DOHH2 (cell line): Measurements from ENCODE around the gene MRPL36.
"Not testable (repeated sequence)": the region's sequence is repeated elsewhere in the genome, so short reads cannot be mapped to it uniquely, and the experiment has no call there.

ENCODE experiments used
- H3F3A ChIP-seq: fragments of 200-600 bp; sonication (generic), shearing (Covaris generic); 2 replicates; pipeline ENCODE4 v1.6.0; 2016; ENCODE audit warnings: antibody characterized with exemption, mild to moderate bottlenecking; ENCODE audit not compliant: control insufficient read depth, insufficient read depth
- H3K27ac ChIP-seq: fragments of 200-600 bp; sonication (generic); 2 replicates; pipeline ENCODE4 v1.5.1; 2014; ENCODE audit warnings: low read depth, mild to moderate bottlenecking, low read length, moderate library complexity
- H3K27me3 ChIP-seq: fragments of 200-600 bp; sonication (generic); 2 replicates; pipeline ENCODE4 v1.6.1; 2014; ENCODE audit warnings: mild to moderate bottlenecking, low read length, mixed read lengths; ENCODE audit not compliant: control insufficient read depth
- H3K36me3 ChIP-seq: fragments of 200-600 bp; sonication (generic); 2 replicates; pipeline ENCODE4 v1.6.1; 2014; ENCODE audit warnings: mild to moderate bottlenecking, low read length, moderate library complexity, mixed read lengths; ENCODE audit not compliant: control insufficient read depth
- H3K4me1 ChIP-seq: fragments of 200-600 bp; sonication (generic); 2 replicates; pipeline ENCODE4 v1.6.1; 2014; ENCODE audit warnings: mild to moderate bottlenecking, low read length, mixed read lengths; ENCODE audit not compliant: control insufficient read depth
- H3K4me2 ChIP-seq: fragments of 200-600 bp; sonication (generic); 2 replicates; pipeline ENCODE4 v1.6.0; 2014; ENCODE audit warnings: mild to moderate bottlenecking, low read length, moderate library complexity
- H3K4me3 ChIP-seq: fragments of 200-600 bp; sonication (generic); 2 replicates; pipeline ENCODE4 v1.5.1; 2014; ENCODE audit warnings: mild to moderate bottlenecking, low read length, mixed read lengths
- H3K79me2 ChIP-seq: fragments of 200-600 bp; sonication (generic); 2 replicates; pipeline ENCODE4 v1.6.1; 2014; ENCODE audit warnings: mild to moderate bottlenecking, low read length, mixed read lengths; ENCODE audit not compliant: control insufficient read depth
- H3K9me2 ChIP-seq: fragments of 200-600 bp; sonication (generic); replicated peaks from 2 replicates; pipeline ENCODE4 v1.6.1; 2014; ENCODE audit warnings: mild to moderate bottlenecking, low read length, mixed read lengths; ENCODE audit not compliant: control insufficient read depth
- H3K9me3 ChIP-seq: fragments of 200-600 bp; sonication (generic); 2 replicates; pipeline ENCODE4 v1.6.1; 2014; ENCODE audit warnings: antibody characterized with exemption, low read length, mixed read lengths; ENCODE audit not compliant: control insufficient read depth, insufficient read depth
- H4K20me1 ChIP-seq: fragments of 200-600 bp; sonication (generic); 2 replicates; pipeline ENCODE4 v1.6.0; 2014; ENCODE audit warnings: low read depth, mild to moderate bottlenecking, antibody characterized with exemption, low read length, moderate library complexity; ENCODE audit not compliant: control insufficient read depth, insufficient read depth
- CTCF ChIP-seq: fragments of 200-600 bp; sonication (generic); IDR thresholded peaks from one replicate; pipeline ENCODE4 v1.5.1; 2014; ENCODE audit warnings: antibody characterized with exemption, mild to moderate bottlenecking, low read depth, low read length; ENCODE audit not compliant: poor library complexity, severe bottlenecking
- EZH2phosphoT487 ChIP-seq: fragments of 200-600 bp; sonication (generic); IDR thresholded peaks from 2 replicates; pipeline ENCODE4 v1.6.1; 2017; ENCODE audit warnings: borderline replicate concordance, mild to moderate bottlenecking, antibody characterized with exemption, low read length, moderate library complexity, mixed read lengths

The MRPL36 gene

GRCh38 chr5:1846583-1846982, 46.9 kb upstream of the MRPL36 start:
- no peaks in the 10 kb centered on the region for H3K9me2 ChIP-seq
- H3K9me3 ChIP-seq = no peaks in the 10 kb centered on the region
- TF ChIP-seq EZH2phosphoT487 = no peak
- TF ChIP-seq CTCF = no peak
- H4K20me1 ChIP-seq = peaks cover 4% of the 10 kb centered on the region; the same call in 1 of the 2 replicates
- H3F3A ChIP-seq = no peaks in the 10 kb centered on the region
- H3K4me2 ChIP-seq = no peak overlapping the region
- no peaks in the 10 kb centered on the region for H3K36me3 ChIP-seq
- no peaks in the 10 kb centered on the region for H3K79me2 ChIP-seq
- no peak overlapping the region for H3K4me3 ChIP-seq
- H3K4me1 ChIP-seq = no peaks in the 10 kb centered on the region
- H3K27ac ChIP-seq = no peak overlapping the region
- no peaks in the 10 kb centered on the region for H3K27me3 ChIP-seq

GRCh38 chr5:1845696-1846095, 46.1 kb upstream of the MRPL36 start:
- no peaks in the 10 kb centered on the region for H3K9me2 ChIP-seq
- H3K4me1 ChIP-seq = no peaks in the 10 kb centered on the region
- no peaks in the 10 kb centered on the region for H3K27me3 ChIP-seq
- no peak overlapping the region for H3K4me3 ChIP-seq
- no peaks in the 10 kb centered on the region for H3K36me3 ChIP-seq
- peaks cover 4% of the 10 kb centered on the region; the same call in 1 of the 2 replicates for H4K20me1 ChIP-seq
- TF ChIP-seq CTCF (no peak), EZH2phosphoT487 (no peak)
- no peaks in the 10 kb centered on the region for H3F3A ChIP-seq
- H3K4me2 ChIP-seq = no peak overlapping the region
- no peaks in the 10 kb centered on the region for H3K9me3 ChIP-seq
- no peaks in the 10 kb centered on the region for H3K79me2 ChIP-seq
- H3K27ac ChIP-seq = no peak overlapping the region

- Histone ChIP-seq H3K27ac (no peak overlapping the region), H4K20me1 (peaks cover 4% of the 10 kb centered on the region; the same call in 1 of the 2 replicates), H3F3A (no peaks in the 10 kb centered on the region), H3K9me3 (no peaks in the 10 kb centered on the region), H3K4me1 (no peaks in the 10 kb centered on the region), H3K4me2 (no peak overlapping the region), H3K9me2 (no peaks in the 10 kb centered on the region), H3K4me3 (no peak overlapping the region), H3K27me3 (no peaks in the 10 kb centered on the region), H3K79me2 (no peaks in the 10 kb centered on the region), H3K36me3 (no peaks in the 10 kb centered on the region)
- TF ChIP-seq CTCF (no peak), EZH2phosphoT487 (no peak)
These were observed 45.2 kb upstream of the MRPL36 start for GRCh38 chr5:1844708-1845436.

- H3K27ac ChIP-seq = not testable (repeated sequence)
These were observed 44.1 kb upstream of the MRPL36 start for GRCh38 chr5:1843761-1844160.

More at GRCh38 chr5:1843761-1844160, 44.1 kb upstream of the MRPL36 start:
- not testable (repeated sequence) for H3K9me2 ChIP-seq, H3K4me2 ChIP-seq, H4K20me1 ChIP-seq, H3F3A ChIP-seq, H3K4me3 ChIP-seq, H3K27me3 ChIP-seq, H3K4me1 ChIP-seq, H3K79me2 ChIP-seq, H3K36me3 ChIP-seq, H3K9me3 ChIP-seq
